GM21737 (cell line): ENCODE measurements around the gene GMIP.
"Not testable (repeated sequence)": the region's sequence is repeated elsewhere in the genome, so short reads cannot be mapped to it uniquely, and the experiment has no call there.

Experiments
- ATAC-seq: cut with Tn5 transposase; IDR thresholded peaks from one replicate; pipeline ENCODE4 v1.9.1; 2021; ENCODE audit warnings: mild to moderate bottlenecking, moderate library complexity; ENCODE audit not compliant: unreplicated experiment

Gene GMIP, protein sequence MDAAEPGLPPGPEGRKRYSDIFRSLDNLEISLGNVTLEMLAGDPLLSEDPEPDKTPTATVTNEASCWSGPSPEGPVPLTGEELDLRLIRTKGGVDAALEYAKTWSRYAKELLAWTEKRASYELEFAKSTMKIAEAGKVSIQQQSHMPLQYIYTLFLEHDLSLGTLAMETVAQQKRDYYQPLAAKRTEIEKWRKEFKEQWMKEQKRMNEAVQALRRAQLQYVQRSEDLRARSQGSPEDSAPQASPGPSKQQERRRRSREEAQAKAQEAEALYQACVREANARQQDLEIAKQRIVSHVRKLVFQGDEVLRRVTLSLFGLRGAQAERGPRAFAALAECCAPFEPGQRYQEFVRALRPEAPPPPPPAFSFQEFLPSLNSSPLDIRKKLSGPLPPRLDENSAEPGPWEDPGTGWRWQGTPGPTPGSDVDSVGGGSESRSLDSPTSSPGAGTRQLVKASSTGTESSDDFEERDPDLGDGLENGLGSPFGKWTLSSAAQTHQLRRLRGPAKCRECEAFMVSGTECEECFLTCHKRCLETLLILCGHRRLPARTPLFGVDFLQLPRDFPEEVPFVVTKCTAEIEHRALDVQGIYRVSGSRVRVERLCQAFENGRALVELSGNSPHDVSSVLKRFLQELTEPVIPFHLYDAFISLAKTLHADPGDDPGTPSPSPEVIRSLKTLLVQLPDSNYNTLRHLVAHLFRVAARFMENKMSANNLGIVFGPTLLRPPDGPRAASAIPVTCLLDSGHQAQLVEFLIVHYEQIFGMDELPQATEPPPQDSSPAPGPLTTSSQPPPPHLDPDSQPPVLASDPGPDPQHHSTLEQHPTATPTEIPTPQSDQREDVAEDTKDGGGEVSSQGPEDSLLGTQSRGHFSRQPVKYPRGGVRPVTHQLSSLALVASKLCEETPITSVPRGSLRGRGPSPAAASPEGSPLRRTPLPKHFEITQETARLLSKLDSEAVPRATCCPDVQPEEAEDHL

DNA sequence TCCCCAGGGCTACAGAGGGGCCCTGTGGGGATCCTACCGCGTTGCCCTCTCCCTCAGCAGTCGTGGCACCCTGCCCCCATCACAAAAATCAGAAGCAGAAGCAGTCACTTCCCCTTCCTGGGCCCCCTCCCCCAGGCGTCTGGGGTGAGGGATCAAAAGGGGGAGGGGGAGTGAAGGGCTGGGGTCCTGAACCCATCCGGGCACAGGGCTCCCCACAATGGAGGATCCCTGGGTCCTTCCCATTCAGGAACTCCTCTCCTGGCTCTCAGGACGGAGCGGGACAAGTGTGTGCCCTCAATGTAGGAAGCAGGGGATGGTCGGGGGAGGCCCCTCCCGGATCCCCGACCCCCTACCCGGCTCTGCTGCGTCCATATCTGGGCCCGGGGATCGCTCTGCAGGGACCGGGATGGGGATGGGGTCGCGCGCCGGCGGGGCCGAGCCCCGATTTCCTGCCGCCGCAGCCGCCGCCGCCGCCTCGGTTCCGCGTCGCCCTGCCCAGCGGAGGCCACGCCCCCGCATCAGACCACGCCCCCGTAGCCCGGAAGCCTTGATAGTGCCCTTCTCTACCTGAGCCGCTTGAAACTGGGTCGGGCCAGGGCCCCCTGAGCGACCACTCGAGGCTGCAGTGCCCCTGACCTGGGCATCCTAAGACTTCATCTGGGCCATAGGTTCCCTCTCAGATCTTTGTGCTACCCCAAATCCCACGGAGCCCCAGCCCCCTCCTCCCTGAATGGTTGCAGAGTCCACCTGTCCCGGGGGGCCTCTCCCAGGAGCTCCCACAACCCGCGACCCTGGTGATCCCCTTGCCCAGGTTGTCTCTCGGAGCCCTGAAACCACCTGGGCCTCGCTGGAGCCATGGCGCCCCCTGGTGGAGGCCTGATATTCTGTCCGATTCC is at the start of gene GMIP:
Gene GMIP, minus strand, starts transcription at position 500 of the 896 bp plus-strand sequence. Its CDS starts 128 bp downstream, at position 372.
- peak; percentile 66 for ATAC-seq

DNA sequence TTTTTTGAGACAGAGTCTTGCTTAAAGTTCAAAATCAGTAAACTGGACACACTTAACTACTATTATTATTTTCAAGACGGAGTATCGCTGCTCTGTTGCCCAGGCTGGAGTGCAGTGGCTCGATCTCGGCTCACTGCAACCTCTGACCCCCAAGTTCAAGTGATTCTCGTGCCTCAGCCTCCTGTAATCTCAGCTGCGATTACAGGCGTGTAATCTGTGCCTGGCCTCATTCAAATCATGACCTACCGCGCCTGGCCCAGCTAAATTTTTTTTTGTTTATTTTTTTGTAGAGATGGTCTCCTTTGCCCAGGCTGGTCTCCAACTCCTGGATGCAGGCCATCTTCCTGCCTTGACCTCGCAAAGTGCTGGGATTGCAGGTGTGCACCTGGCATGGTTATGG is 48.2 kb upstream of the GMIP start:
- ATAC-seq = no peak

DNA sequence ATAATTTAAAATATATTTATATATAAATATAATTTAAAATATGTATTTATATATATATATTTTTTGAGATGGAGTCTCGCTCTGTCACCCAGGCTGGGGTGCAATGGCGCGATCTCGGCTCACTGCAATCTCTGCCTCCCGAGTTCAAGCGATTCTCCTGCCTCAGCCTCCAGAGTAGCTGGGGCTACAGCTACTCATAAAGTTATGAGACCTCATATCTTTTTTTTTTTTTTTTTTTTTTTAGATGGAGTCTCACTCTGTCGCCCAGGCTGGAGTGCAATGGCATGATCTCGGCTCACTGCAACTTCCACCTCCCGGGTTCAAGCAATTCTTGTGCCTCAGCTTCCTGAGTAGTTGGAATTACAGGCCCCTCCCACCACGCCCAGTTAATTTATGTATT is 45.6 kb upstream of the GMIP start:
- not testable (repeated sequence) for ATAC-seq

DNA sequence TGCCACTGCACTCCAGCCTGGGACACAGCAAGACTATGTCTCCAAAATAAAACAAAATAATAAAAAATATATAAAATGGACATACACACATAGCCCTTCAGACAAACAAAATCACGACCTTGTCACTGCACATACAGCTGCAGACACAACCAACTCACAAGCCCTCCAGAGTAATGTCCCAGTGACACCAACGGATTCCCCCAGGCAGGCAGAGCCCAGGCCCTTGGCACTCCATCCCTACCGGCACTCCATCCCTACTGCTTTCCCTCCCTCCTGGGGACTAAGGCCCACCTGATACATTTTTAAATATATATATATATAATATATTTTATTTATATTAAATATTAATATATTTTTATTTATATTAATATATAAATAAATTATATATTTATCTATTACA is 43.6 kb upstream of the GMIP start:
- ATAC-seq = no peak

DNA sequence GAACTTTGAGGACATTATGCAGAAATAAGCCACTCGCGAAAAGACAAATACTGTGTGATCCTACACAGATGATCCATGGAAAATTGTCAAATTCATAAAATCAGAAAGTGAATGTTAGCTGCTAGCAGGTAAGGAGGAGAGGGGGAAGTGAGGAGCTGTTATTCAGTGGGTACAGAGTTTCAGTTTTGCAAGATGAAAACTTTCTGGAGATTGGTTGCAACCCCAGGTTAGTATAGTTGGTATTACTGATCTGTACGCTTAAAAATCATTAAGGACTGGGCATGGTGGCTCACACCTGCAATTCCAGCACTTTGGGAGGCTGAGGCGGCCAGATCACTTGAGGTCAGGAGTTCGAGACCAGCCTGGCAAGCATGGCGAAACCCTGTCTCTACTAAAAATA is 43.1 kb upstream of the GMIP start:
- no peak for ATAC-seq

DNA sequence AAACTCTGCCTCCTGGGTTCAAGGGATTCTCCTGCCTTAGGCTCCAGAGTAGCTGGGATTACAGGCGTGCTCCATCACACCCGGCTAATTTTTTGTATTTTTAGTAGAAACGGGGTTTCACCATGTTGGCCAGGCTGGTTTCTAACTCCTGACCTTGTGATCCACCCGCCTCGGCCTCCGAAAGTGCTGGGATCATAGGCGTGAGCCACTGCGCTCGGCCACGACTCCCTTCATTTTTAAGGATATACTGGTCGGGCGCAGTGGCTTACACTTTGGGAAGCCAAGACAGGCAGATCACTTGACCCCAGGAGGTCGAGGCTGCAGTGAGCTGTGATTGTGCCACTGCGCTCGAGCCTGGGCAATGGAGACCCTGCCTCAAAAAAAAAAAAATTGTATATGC is 42.7 kb upstream of the GMIP start:
- ATAC-seq = not testable (repeated sequence)

DNA sequence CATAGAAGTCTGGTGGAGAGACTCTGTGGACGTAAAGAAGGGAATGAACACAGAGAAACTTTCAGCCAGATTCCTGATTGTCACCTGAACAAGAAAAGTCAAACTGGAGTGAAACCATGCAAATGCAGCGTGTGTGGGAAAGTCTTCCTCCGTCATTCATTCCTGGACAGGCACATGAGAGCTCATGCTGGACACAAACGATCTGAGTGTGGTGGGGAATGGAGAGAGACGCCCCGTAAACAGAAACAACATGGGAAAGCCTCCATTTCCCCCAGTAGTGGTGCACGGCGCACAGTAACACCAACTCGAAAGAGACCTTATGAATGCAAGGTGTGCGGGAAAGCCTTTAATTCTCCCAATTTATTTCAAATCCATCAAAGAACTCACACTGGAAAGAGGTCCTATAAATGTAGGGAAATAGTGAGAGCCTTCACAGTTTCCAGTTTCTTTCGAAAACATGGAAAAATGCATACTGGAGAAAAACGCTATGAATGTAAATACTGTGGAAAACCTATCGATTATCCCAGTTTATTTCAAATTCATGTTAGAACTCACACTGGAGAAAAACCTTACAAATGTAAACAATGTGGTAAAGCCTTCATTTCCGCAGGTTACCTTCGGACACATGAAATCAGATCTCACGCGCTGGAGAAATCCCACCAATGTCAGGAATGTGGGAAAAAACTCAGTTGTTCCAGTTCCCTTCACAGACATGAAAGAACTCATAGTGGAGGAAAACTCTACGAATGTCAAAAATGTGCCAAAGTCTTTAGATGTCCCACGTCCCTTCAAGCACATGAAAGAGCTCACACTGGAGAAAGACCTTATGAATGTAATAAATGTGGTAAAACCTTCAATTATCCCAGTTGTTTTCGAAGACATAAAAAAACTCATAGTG is 36.0 kb upstream of the GMIP start:
- no peak for ATAC-seq

DNA sequence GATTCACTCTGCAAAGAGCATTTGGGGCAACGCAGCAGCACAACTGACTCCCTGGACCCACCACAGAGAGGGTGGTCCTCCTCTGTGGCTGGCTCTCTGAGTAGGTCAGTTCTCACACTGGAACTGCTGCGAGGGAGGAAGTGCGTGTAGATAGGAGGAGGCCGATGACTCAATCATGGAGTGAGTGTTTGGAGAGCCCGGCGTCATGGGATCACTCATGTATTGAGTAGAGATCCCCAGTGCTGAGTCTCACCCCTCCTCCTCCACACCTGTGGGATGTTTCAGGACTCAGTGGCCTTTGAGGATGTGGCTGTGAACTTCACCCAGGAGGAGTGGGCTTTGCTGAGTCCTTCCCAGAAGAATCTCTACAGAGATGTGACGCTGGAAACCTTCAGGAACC is 34.1 kb upstream of the GMIP start:
- ATAC-seq = no peak

DNA sequence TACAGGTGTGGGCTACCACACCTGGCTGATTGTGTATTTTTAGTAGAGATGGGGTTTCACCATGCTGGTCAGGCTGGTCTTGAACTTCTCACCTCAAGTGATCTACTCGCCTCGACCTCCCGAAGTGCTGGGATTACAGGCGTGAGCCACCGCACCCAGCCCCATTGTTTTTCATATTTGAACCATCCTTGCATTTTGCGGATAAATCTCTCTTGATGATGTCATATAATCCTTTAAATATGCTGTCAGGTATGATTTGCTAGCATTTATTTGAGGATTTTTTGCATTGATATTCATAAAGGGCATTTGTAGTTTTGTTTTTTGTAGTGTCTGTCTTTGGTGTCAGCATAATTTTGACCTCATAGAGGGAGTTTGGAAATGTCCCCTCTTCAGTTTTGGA is 30.9 kb upstream of the GMIP start:
- ATAC-seq = no peak

DNA sequence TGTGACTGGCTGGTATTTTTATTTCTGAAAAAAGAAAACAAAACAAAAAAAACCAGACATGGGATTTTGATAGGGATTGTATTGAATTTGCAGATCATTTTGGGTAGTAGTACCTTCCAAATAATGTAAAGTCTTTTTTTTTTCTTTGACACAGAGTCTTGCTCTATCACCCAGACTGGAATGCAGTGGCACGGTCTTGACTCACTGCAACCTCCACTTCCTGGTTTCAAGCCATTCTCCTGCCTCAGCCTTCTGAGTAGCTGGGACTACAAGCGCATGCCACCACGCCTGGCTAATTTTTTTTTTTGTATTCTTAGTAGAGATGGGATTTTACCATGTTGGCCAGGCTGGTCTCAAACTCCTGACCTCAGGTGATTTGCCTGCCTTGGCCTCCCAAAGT is 29.4 kb upstream of the GMIP start:
- ATAC-seq = no peak

DNA sequence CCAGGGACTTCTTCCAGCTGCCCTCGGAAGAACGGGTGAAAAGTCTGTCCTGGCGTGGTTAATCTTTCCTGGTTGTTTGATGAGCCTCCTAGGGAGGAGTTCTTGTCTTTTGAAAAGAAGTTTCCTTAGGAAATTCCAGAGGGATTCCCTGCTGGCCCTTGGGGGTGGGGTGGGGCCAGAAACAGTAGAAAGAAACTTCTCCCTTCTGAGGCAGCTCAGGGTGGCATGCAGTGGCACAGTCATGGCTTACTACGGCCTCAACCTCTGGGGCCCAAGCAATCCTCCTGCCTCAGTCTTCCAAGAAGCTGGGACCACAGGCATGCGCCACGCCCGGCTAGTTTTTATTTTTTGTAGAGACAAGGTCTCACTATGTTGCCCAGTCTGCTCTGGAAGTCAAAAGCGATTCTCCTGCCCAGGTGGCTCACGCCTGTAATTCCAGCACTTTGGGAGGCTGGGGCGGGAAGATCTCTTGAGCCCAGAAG is 26.7 kb upstream of the GMIP start:
- no peak for ATAC-seq

DNA sequence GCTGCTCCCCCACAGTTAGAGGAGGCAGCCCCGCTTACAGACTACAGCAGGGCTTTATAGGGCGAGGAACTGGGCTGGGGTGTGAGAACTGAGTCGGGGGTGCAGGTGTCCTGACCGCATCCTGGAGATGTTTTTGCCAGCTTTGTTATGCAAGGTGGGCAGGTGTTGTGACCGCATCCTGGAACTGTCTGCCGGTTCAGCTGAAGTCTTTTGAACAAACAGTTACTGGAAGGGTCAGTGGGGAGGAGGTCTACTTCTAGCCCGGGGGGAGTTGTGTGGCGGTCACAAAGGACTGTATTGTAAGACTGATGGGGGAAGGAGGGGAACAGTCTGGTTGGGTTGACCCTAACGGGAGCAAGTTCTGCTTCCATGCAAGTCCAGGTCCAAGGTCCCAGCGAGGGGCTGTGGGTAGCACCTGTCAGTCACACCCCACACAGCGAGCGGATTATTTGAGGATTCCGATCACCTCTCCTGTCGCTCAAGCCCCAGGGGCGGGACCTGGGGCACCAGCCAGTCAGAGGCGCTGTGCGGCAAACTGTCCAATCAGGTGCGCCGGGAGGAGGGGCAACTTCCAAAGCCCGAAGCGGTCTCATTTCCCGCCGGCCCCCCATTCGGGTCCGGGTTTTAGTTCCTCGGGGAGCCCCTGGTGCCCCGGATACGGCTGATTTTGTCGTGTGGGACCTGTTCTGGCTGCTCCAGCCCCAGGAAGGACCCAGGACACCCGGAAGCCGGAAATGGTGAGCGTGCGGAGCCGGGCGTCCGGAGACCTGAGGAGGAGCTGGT is 25.0 kb upstream of the GMIP start, which contains the start of gene ZNF101:
Gene ZNF101, plus strand, starts transcription at position 610 of the 783 bp plus-strand sequence. Its CDS starts 125 bp downstream, at position 735.
- peak; percentile 63 for ATAC-seq

DNA sequence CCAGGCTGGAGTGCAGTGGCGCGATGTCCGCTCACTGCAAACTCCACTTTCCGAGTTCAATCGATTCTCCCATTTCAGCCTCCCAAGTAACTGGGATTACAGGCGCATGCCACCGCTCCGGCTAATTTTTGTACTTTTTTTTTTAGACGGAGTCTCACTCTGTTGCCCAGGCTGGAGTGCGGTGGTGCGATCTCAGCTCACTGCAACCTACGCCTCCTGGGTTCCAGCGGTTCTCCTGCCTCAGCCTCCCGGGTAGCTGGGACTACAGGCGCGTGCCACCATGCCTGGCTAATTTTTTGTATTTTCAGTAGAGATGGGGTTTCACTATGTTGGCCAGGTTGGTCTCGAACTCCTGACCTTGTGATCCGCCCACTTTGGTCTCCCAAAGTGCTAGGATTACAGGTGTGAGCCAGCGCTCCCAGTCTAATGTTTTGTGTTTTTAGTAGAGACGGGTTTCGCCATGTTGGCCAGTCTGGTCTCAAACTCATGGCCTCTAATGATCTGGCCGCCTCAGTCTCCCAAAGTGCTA is 22.0 kb upstream of the GMIP start:
- ATAC-seq = not testable (repeated sequence)

DNA sequence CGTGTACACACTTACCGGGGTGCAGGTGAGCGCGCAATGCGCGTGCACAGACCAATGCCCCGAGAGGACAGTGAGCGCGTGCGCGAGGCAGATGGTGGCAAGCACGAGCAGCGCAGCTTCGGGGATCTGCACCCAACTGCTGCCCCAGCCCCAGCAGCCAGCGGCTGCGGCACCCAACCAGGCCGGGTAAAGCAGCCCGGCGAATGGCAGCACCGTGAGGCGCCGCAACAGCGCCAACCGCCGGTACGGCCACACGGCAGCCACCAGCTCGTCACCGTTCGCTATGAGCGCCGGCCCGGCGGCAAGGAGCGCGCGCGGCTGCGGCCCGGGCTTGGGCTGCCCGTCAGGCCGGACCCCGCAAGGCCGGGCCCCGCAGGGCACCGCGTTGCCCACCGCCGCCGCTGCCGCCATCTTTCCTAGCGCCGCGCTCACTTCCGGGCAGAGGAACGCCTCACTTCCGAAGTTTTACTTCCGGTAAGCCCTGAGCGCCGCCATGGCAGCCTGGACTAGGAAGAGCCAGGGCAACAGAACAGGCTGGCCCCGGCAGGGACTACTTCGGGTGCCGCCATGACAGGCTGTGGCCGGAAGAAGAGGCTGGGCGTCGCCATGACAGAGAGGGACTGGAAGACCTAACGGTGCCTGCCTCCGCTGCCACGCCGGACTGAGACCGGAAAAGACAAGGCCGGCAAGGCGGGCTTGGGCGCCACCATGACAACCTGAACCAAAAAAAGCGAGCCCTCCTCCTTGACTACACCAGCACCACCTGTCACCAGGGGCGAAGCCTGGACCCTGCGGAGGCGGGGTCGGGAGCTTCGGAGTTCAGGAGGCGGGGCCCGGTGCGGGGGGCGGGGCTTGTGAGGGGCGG is 20.0 kb upstream of the GMIP start, which contains the start of gene ATP13A1:
Gene ATP13A1, minus strand, starts transcription at position 421 of the 865 bp plus-strand sequence. Its CDS starts 10 bp downstream, at position 411.
- ATAC-seq = peak; percentile 63

DNA sequence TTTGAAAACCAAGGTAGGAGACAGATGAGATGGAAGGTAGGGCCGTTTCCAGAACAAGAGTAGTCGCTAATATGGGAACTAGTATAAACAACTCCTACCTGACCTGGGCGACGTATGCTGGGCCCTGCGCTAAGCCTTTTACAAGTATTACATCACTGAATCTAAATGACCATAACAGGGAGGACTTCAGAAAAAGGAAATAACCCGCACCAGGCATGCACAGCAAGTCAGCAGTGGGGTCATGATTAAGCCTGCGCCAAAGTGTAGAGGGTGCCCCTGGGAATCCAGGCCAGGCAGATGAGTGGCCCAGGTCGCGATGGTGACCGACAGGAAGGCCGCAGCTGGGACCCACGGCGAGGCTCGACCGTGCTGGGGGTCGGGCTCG is 19.4 kb upstream of the GMIP start:
- ATAC-seq = no peak

DNA sequence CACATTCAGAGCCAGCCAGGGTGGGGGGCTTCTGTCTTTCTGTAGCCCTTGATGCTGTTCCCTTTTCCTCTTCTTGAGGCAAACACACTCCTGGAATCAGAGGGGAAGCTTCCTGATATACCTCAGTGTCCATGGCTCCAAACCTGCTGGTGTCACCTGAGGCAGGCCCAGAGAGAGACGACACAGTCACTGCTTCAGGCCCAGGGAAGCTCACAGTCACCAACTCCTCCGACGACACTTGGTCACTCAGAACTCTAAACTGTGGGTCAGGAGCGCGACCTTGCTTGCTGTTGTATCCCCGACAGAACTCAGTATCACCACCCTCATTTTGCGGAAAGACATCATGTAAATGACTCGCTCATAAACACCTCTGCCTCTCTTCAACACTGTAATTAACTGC is 18.9 kb upstream of the GMIP start:
- ATAC-seq = no peak

DNA sequence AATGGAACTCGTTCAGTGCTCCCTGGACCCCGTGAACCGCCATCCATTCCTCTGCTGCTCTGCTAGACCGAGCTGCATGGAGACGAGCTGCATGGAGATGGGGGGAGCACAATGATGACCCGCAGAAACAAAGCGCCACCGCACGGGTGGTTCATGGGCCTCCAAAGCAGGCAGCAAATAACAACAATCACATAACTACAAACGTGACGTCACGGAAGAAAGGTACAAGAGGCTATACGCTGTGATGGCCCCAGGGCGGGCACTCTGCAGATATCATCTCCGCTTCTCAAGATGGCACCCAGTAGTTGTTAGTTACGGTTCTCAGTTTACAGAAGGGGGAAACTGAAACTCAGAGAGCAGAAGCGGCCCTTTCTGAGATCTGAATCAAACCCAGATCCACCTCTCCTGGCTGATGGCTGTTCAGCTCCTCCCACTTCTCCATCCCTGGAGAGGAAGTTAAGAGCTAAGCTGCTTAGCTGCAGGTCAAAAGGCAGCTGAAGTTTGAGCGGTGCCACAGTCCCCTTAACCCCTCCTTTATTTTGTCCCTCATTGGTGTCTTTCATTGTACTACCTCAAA is 18.3 kb upstream of the GMIP start:
- ATAC-seq = peak; percentile 34
